Chondrocyte (in vitro differentiated cells): Measurements from ENCODE around the gene PARM1. TPM values are rescaled to one million over a fixed set of nuclear protein-coding genes. Genes with fewer than 3 reads are reported as not detected.

ENCODE experiments used
- DNase-seq: peaks from one replicate; pipeline ENCODE4 v3.0.0; 2021; ENCODE audit warnings: mixed read lengths, low spot score
- H3K27ac Mint-ChIP-seq: one replicate; pipeline ENCODE4 v1.8.0; 2021; ENCODE audit warnings: mild to moderate bottlenecking, moderate library complexity, mixed read lengths; ENCODE audit not compliant: unreplicated experiment
- H3K27me3 Mint-ChIP-seq: 2 replicates; pipeline ENCODE4 v1.8.0; 2021; ENCODE audit warnings: low read depth, mixed read lengths
- H3K36me3 Mint-ChIP-seq: 2 replicates; pipeline ENCODE4 v1.8.0; 2021; ENCODE audit warnings: low read depth, mixed read lengths
- H3K4me1 Mint-ChIP-seq: 2 replicates; pipeline ENCODE4 v1.8.0; 2021; ENCODE audit warnings: low read depth, mild to moderate bottlenecking, mixed read lengths
- H3K4me3 Mint-ChIP-seq: one replicate; pipeline ENCODE4 v1.8.0; 2021; ENCODE audit warnings: mild to moderate bottlenecking, moderate library complexity, mixed read lengths; ENCODE audit not compliant: unreplicated experiment
- H3K9me3 Mint-ChIP-seq: 2 replicates; pipeline ENCODE4 v1.8.0; 2021; ENCODE audit warnings: low read depth, mixed read lengths
- total RNA-seq: library from RNA; stranded (reverse); gene quantifications from 3 replicates; pipeline ENCODE4 v1.2.1, GENCODE V29; 2021
- TF ChIP-seq, protein P1 (sequence below): fragments of 200-600 bp; sonication (generic); IDR thresholded peaks from 2 replicates; pipeline ENCODE4 v1.5.0; 2021; ENCODE audit warnings: antibody characterized with exemption, mild to moderate bottlenecking, moderate library complexity

The PARM1 gene
- total RNA-seq, 1 donor from 2014 or later = 0.90 TPM

DNA sequence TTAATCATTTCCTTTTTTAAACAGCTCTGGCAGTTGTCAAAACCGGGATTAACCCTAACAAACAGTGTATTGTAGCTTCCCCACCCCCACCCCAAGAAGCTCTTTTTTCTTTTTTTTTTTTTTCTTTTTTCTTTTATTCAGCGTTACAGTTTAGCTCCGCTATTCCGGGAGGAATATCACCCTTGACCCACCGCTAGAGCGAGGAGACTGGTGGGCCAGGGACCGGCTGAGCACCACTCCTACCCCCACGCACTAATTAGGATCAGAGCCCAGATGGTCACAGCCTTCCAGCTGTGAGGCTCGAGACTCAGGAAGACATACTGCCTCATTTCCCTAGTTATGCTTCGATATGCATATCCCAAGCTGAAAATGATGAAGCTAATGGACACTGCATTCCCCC lies 2.0 kb downstream of the PARM1 start:
- peaks cover 44% of the 10 kb centered on the region for H3K27me3 Mint-ChIP-seq

DNA sequence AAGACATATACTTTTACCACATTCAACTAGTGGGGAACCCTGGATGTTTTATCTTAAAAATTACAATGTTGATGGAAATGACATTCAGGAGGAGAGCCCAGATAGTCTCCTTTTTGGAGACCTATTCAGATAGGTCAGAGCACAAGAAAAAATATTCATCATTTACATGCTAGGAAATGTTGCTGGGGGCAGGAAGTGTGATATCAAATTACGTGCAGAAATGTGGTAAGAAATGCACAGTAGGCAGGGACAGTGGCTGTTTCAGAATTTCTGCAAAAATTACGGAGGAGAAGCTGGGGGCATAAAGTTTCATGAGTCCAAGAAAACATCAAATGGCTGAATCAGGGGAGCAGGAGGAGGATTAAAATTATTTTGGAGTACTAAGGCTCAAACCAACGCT lies 8.2 kb downstream of the PARM1 start:
- H3K27ac Mint-ChIP-seq = no peak overlapping the region
- H3K9me3 Mint-ChIP-seq = no peaks in the 10 kb centered on the region
- TF ChIP-seq, protein P1, sequence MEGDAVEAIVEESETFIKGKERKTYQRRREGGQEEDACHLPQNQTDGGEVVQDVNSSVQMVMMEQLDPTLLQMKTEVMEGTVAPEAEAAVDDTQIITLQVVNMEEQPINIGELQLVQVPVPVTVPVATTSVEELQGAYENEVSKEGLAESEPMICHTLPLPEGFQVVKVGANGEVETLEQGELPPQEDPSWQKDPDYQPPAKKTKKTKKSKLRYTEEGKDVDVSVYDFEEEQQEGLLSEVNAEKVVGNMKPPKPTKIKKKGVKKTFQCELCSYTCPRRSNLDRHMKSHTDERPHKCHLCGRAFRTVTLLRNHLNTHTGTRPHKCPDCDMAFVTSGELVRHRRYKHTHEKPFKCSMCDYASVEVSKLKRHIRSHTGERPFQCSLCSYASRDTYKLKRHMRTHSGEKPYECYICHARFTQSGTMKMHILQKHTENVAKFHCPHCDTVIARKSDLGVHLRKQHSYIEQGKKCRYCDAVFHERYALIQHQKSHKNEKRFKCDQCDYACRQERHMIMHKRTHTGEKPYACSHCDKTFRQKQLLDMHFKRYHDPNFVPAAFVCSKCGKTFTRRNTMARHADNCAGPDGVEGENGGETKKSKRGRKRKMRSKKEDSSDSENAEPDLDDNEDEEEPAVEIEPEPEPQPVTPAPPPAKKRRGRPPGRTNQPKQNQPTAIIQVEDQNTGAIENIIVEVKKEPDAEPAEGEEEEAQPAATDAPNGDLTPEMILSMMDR = no peak
- no peak overlapping the region for H3K4me3 Mint-ChIP-seq
- no peaks in the 10 kb centered on the region for H3K4me1 Mint-ChIP-seq
- H3K36me3 Mint-ChIP-seq = peaks cover 2% of the 10 kb centered on the region
- no peak for DNase-seq
- H3K27me3 Mint-ChIP-seq = peaks cover 10% of the 10 kb centered on the region

More for the DNA sequence above, 2.0 kb downstream of the PARM1 start:
- TF ChIP-seq, protein P1 = no peak
- Mint-ChIP-seq H3K9me3 (no peaks in the 10 kb centered on the region), H3K27ac (no peak overlapping the region), H3K4me3 (peak overlapping the region; percentile 78), H3K36me3 (peaks cover 2% of the 10 kb centered on the region), H3K4me1 (peaks cover 25% of the 10 kb centered on the region)
- DNase-seq = no peak

DNA sequence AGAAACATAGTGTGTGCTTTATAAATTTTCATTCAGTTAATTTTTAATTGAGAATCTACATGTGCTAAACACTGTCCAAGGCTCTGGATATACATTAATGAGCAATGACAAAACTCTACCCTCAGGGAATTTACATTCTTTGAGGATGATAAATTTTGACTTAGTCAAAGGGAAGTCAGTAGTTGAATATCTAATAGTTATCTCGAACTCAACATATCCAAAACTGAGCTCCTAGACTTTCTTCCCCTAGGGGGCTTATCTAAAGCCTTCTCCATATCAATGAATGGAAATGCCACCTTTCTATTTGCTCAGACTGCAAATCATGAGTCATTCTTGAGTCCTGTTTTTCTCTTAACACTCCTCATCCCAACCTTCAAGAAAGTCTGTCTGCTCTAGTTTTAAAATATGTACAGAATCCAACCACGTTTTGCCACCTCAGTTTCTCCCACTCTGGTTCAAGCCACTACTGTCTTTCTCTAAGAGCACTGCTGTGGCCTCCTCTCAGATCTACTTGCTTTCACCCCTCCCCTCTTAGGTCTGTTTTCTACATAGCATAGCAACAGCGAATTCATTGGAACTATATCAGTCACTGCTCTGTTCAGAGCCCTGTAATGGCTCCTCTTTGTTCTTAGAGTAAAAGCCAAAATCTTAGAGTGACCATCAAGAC lies 9.5 kb downstream of the PARM1 start:
- TF ChIP-seq, protein P1 = no peak
- H3K27ac Mint-ChIP-seq = no peak overlapping the region

DNA sequence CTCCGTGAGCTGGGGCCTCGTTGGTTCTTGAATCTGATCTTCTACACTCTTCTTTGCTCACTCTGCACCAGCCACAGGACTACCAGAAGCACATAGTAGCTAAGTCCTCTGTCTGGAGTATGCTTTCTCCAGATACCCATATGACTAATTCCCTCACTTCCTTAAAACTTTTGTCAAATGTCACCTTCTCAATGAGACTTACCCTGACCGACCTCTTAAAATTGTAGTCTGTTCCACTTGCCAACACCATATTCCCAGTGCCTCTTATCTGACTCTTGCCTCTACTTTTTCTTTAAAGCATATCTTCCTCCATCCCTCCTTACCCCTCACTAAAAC lies 10.0 kb downstream of the PARM1 start:
- Mint-ChIP-seq H3K4me3 (no peak overlapping the region), H3K36me3 (no peaks in the 10 kb centered on the region)

More for the DNA sequence above, 9.5 kb downstream of the PARM1 start:
- no peaks in the 10 kb centered on the region for H3K36me3 Mint-ChIP-seq
- no peaks in the 10 kb centered on the region for H3K9me3 Mint-ChIP-seq
- H3K27me3 Mint-ChIP-seq = peaks cover 1% of the 10 kb centered on the region
- no peak overlapping the region for H3K4me3 Mint-ChIP-seq
- no peaks in the 10 kb centered on the region for H3K4me1 Mint-ChIP-seq
- DNase-seq = no peak

DNA sequence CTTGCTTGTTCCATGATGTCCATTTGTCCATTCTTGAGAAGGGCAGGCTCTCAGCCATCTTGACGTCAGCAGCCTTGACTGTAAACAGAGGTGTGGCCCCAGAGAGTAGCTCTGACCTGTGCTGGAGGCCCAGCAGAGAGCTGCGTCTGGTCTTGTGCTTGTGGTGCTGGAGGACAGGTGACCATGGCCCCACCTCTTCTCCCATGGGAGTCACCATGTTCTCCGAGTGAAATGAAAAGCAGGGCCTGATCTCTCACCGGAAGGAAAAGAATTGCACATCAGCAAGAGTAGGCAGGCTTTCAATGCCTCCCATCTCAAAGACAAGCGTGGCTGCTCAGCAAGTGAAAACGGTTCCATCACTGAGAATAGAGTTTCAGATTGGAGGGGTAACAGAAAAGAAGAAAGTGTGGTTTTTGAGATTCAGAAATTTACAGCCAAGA lies 11.5 kb downstream of the PARM1 start:
- TF ChIP-seq, protein P1 = no peak
- Mint-ChIP-seq H3K36me3 (no peaks in the 10 kb centered on the region), H3K27me3 (no peaks in the 10 kb centered on the region), H3K27ac (no peak overlapping the region), H3K4me1 (no peaks in the 10 kb centered on the region), H3K9me3 (no peaks in the 10 kb centered on the region), H3K4me3 (no peak overlapping the region)
- DNase-seq = no peak

More for the DNA sequence above, 10.0 kb downstream of the PARM1 start:
- TF ChIP-seq, protein P1 = no peak
- Mint-ChIP-seq H3K27ac (no peak overlapping the region), H3K4me1 (no peaks in the 10 kb centered on the region), H3K27me3 (peaks cover 1% of the 10 kb centered on the region), H3K9me3 (no peaks in the 10 kb centered on the region)
- no peak for DNase-seq
